HL-60/S4 treated with retinoic acid at 250 ng/mL for 4 days and 3 days (cell line): ENCODE data around the gene TSSK2.

ENCODE experiments used
- in situ Hi-C: fragments of 300-500 bp; cut with MboI; formaldehyde crosslinking; loops from 2 replicates; pipeline ENCODE4 v1.7.0; 2022; ENCODE audit warnings: low sequenced_read_pairs

Gene TSSK2

GRCh38 chr22:19180234-19180633 is 49.1 kb downstream of the TSSK2 start:
- in situ Hi-C loops = loop anchor here (25.0 kb wide), 1 partner anchor 107 kb away; the partner anchor contains the start of gene CLTCL1

DNA sequence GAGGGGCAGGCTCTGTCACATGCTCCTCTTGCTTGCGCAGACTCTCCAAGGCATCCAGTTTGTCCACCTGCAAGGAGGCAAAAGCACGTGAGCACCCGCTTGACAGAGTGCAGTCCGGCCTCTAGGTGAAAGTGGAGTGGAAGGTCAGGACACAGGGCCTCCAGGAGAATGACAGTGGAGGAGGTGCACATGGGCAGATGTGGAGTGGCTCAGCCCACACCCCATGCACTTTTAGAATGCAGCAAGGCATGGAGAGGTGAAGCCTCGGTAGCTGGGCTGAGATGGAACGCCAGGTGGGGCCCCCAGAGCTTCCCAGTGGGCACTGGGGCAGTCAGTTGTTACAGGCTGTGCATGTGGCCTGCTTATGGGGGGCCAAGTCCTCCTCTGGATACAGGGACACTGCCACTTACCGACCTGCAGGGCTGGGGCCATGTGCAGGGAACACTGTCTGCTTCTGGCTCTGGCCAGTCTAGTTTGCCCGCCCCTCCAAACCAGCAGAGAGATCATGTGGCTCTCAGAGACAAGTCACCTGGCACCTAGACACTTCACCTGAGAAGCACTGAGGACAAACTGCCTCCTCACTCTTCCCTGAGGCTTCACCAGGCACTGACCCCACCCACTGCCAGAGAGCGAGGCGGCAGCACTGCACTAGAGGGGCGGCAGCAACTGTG is 49.8 kb downstream of the TSSK2 start:
- in situ Hi-C loops = loop anchor here (25.0 kb wide), 1 partner anchor 106 kb away; the partner anchor contains the start of gene CLTCL1

GRCh38 chr22:19181786-19182471 is 50.8 kb downstream of the TSSK2 start:
- in situ Hi-C loops = loop anchor here (25.0 kb wide), 1 partner anchor 105 kb away; the partner anchor contains the start of gene CLTCL1
